ENCODE measurements around the gene ASB15. TPM values are rescaled to one million over a fixed set of nuclear protein-coding genes. Genes with fewer than 3 reads are reported as not detected.

Gene ASB15
- total RNA-seq, 1 donor = not detected

GRCh38 chr7:123682690-123683089, 81.1 kb downstream of the ASB15 start:
- TF ChIP-seq CTCF (IDR thresholded peaks at IDR 0.05; ENCODE audit: insufficient read depth, low read length) = peak; percentile 51
- peak; percentile 81 for DNase-seq (ENCODE audit: low read depth)

GRCh38 chr7:123687161-123687560, 85.5 kb downstream of the ASB15 start:
- no peak overlapping the region for H3K4me3 ChIP-seq (ENCODE audit: low read depth, low read length)
- TF ChIP-seq CTCF (IDR thresholded peaks at IDR 0.05; ENCODE audit: insufficient read depth, low read length) = no peak
- DNase-seq (ENCODE audit: low read depth) = no peak

More at GRCh38 chr7:123682690-123683089, 81.1 kb downstream of the ASB15 start:
- H3K4me3 ChIP-seq (ENCODE audit: low read depth, low read length) = no peak overlapping the region

- no peak overlapping the region for H3K4me3 ChIP-seq (ENCODE audit: low read depth, low read length)
- TF ChIP-seq CTCF (IDR thresholded peaks at IDR 0.05; ENCODE audit: insufficient read depth, low read length) = no peak
- DNase-seq (ENCODE audit: low read depth) = no peak
These were observed 86.1 kb downstream of the ASB15 start for GRCh38 chr7:123687727-123688126.

Other genes with a start within 250 kb of the ASB15 start
- gene IQUB, start 67.2 kb upstream of the ASB15 start, total RNA-seq (ENCODE audit: low replicate concordance) = 0.81 and 2.7 TPM in 2 replicates
- 35.8 and 47.8 TPM in 2 replicates for gene NDUFA5, start 44.0 kb upstream of the ASB15 start, total RNA-seq (ENCODE audit: low replicate concordance)
- gene LMOD2, start 54.0 kb downstream of the ASB15 start, total RNA-seq (ENCODE audit: low replicate concordance) = not detected in 2 replicates
- 12.8 and 31.9 TPM in 2 replicates for gene WASL, start 147.2 kb downstream of the ASB15 start, total RNA-seq (ENCODE audit: low replicate concordance)
- gene HYAL4, start 243.3 kb downstream of the ASB15 start, total RNA-seq (ENCODE audit: low replicate concordance) = not detected in 2 replicates

Measured in fibroblast of the aortic adventitia (primary cell).